GM18505 (cell line): ENCODE measurements around the gene ARHGEF39.
"Not testable (repeated sequence)": the region's sequence is repeated elsewhere in the genome, so short reads cannot be mapped to it uniquely, and the experiment has no call there.

Experiments used
- ATAC-seq: cut with Tn5 transposase; IDR thresholded peaks from one replicate; pipeline ENCODE4 v1.9.1; 2021; ENCODE audit not compliant: unreplicated experiment
- POLR2A ChIP-seq: IDR thresholded peaks from 4 replicates; pipeline ENCODE4 v1.6.1; 2011; ENCODE audit warnings: borderline replicate concordance; ENCODE audit not compliant: insufficient read depth, insufficient read length; ENCODE audit errors: extremely low read depth

The ARHGEF39 gene

DNA sequence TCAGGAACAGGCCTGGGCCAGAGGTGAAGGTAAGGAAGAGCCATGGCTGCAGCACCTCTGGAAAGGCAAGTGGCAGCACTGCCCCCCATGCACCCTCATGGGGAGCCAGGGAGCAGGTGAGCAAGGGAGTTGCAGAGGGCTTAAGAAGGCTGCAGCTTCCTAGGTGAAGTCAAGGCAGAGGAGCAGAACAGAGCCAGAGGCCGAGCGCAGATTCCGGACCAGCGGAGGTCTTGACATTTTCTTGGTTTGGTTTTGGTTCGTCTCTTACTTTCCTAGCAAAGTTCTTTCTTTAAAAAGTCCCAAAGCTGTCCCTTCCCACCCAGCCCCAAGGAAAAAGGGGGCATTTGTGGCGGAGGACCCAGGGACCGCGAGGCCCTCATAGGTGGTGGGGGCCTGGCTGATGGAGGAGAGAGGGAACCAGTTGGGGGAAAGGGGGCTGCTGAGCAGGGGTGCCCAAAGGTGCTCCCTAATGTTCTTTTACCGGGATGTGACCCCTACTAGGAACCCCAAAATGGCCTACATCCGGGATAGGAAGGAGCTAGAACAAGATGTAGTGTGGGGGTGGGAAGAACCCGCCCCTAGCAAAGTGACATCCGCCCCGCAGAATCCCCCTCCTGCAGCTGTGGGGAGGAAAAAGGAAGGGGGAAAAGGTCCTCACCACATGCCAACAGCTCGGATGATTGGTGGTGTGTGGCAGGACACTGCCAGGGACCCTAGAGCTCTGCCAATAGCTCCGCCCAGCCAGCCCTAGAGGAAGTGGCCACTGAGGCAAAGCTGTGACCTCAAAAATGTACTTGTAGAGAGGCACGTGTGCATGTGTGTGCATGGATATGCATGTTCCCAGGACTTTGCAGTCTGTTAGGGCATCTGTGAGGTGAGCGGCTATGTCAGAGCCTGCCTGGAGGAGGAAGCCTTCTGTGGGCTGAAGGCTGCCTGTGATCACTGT is 45.9 kb downstream of the ARHGEF39 start:
- peak; percentile 51 for TF ChIP-seq POLR2A
- ATAC-seq: peak; percentile 53

DNA sequence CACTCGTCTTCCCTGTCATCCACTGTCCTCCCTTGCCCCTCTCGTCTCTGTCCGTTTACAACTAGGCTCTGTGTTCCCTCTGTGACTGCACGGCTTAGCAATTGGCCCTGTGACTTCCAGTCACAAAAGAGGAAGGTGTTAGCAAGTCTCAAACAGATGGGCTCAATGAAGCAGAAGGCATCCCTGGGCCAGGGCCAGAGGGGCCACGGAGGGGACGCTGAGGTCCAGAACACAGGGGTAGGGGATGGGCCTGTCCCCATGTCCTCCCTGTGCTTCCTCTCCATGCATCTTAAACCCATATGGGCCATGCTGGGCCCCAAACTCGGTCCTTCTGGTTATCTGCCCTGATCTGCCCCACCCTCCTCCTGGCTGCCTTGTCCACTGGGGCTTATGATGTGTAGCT is 46.7 kb downstream of the ARHGEF39 start, which contains the start of gene CD72:
Gene CD72, minus strand, starts transcription at position 89 of the 403 bp plus-strand sequence. CDS start 110 bp downstream, outside the sequence.
- peak; percentile 46 for TF ChIP-seq POLR2A
- ATAC-seq: no peak

DNA sequence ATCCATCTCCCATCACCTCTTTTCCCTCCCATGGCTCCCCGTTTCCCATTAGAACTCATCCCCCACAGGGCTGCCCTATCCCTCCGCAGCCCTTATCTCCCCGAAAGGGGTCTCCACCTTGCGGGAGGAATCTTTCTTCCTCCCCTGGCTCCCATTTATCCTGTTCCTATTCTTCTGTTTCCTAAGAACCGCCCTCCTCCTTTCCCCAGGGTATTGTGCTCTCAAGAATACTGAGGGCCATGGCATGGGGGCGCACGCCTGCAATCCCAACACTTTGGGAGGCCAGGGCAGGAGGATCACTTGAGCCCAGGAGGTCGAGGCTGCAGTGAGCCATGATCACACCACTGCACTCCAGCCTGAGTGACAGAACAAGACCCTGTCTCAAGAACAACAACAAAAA is 47.4 kb downstream of the ARHGEF39 start:
- TF ChIP-seq POLR2A: no peak
- ATAC-seq: no peak

DNA sequence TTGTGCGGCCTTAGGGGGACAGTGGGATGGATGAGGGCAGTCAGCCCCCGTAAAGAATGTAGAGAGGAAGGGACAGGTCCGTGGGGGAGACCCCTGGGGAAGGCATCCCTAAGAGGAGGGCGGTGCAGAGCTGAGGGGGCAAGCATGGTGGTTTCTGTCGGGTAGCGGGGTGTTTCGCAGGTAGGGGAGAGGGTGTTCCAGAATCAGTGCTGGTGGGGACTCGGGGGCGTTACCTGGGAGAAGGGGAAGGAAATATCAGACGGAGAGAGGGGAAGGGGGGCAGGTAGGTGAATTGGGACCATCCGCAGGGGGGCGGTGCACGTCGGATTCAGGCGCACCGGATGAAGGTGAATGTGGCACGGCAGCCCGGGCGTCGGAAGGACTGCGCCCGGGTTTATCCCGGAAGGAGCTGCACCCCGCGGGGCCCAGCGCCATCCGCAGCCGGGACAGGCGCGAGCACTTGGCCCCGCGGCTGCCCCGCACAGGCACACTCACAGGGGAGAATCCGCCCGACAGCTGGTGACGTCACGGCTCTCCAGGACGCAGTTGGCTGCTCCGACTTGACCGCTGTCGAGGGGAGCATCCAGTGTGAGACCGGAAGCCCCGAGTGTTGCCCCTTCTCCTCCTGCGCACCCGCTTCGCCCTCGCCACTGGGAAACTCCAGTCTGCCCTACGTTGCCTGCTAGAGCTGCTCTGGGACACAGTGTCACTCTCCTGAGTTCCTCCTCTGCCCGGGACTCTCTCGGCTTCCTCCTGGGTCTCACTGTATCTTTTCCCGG is 48.1 kb downstream of the ARHGEF39 start:
- no peak for ATAC-seq
- TF ChIP-seq POLR2A: peak; percentile 79

DNA sequence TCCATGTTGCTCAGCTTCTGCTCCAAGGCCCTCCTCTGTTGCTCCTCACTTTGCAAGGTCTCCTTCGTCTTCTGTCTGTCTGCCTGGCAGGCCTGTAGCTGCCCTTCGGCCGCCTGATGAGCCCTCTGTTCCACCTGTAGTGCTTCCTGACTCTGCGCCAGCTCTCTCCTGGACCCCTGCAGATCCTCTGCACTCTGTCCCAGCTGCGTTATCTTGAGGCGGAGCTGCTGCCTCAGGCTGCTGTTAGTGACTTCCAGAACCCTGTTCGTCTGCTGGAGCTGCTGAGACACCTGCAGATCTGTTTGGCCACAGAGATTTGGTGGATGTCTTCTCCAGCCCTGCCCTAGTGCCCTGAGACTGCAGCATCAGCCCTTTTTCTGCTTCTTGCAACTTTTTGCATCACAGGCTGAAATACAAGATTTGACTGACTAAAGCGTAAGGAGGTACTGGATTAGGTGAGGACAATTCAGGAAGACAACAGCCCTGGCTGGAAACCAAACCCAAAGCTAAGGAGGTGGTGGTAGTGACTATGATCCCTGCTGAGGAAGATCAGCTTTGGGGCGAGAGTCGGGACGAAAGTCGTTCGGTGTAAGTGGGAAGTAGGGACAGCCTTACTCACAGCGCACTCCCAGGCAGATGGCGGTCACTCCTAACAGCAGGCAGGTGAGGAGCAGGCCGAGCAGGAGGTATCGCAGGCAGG is 48.9 kb downstream of the ARHGEF39 start:
- no peak for TF ChIP-seq POLR2A

DNA sequence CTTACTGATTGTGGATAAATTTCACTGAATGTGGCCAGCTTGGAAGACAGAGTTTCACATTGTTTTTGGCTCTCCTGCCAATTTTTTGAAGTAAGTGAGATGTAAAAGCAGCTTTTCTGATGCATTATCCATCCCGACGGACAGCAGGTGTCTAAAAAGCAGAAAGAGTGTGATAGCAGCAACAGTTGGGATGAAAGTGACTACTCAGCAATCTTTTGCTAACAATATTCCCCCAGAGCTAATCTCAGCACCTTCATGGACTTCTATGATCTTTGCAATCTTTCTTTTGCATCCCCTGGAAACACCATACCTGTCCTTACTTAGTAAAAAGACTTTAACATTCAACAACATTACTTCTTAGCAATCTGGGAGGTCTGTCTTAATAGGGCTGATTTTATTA is 52.2 kb downstream of the ARHGEF39 start:
- ATAC-seq: no peak
- TF ChIP-seq POLR2A: no peak

More for the DNA sequence above, 48.9 kb downstream of the ARHGEF39 start:
- ATAC-seq: no peak

DNA sequence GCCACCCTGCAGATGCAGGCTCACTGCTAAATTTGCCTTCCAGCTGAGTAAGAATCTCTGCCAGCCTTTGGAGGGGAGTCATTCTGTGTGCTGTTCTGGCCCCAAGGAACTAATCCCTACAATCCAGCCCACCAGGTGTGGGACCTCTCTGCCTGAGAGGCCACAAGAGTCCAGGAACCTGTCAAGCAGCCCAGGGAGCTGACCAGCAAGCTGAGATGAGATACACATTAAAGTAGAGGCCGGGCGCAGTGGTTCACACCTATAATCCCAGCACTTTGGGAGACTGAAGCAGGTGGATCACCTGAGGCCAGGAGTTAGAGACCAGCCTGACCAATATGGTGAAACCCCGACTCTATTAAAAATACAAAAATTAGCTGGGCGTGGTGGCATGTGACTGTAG is 52.9 kb downstream of the ARHGEF39 start:
- ATAC-seq: not testable (repeated sequence)

DNA sequence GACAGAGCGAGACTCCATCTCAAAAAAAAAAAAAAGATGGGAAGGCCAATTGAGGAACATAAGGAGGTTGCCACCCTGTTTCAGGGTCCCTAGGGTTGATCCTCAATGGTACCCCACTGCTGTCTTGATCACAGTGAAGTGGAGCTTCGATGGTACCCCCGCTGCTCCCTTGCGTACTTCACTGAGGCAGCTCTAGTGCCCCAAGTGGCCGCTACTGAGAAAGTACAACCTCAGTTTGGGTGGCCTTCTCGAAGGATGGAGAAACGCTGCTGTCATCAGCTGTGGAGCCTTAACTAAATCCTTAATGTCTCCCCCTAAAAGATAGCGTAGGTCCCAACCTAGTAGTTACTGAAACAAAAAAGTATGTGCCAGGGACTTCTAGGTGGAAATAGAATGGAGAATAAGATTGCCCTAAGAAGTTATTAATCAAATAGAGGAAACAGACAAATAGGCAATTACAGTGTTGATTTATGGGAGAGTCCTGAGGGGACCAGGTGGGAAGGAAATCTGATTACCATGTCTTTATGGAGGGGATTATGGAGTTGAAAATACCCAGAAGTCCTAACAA is 53.7 kb downstream of the ARHGEF39 start:
- no peak for TF ChIP-seq POLR2A

DNA sequence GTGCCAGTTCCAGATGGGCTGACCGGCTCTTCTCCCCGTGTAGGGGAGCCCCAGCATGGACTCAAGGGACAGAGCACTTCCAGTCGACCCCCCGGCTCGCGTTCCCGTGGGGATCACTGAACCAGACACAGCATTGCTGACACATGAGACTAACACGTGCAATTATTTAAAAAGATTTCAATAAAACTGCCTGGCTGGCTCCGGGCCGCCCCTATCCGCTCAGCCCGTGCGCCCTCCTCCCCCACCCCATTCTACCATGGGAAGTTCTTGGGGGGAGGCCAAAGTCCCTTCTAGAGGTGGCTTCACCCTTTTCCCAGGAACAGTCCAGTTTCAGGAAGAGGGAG is 55.2 kb downstream of the ARHGEF39 start:
- ATAC-seq: no peak
- TF ChIP-seq POLR2A: no peak

More for the DNA sequence above, 53.7 kb downstream of the ARHGEF39 start:
- ATAC-seq: no peak
